ENCODE measurements around the gene TBCD.

The TBCD gene

DNA sequence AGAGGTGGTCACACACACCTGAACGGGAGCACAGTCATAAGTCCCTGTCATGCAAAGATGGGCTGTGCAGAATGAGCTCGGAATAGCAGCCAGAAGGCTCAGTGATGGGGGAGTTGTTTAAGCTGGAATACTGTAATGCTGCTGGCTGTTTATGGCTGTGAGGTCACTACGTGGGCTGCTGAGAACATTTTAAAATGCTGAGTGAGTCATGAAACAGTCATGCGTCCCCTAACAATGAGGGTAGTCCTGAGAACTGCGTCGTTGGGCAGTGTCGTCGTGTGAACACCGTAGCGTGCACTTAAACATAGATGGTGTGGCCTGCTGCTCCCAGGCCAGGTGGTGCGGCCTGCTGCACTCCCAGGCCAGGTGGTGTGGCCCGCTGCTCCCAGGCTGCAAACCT, 39.7 kb downstream of the TBCD start:
- DNase-seq (ENCODE audit: low spot score): no peak

GRCh38 chr17:82793974-82794630, 42.2 kb downstream of the TBCD start:
- DNase-seq (ENCODE audit: low spot score): peak; percentile 51

DNA sequence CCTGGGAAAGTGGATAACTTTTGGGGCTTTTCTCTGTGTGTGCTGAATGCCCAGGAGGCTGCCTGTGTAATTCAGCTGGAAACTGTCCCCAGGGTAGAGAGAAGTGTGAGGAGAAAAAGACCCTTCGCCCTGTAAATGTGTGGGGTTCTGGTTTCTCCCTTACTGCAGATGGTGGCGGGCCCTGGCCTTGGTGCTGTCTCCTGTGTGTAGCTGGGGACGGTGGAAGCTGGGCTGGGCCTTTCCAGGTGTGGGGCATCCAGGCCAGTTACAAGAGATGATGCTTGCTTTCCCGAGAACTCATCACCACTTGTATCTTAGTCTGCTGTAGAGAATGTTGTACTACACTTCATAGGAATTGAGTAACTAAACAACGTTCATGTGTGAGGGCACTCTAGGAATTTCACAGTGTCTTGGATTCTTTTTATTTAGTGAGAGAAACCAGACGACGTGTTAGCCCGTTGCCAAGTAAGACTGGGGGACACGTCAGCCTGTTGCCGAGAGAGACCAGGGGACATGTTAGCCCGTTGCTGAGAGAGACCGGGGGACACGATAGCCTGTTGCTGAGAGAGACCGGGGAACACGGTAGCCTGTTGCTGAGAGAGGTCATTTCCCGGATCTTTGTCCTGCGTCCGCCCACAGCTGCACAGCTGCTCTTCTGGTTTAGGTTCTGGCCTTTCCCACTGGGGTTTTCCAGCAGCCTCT, 43.1 kb downstream of the TBCD start:
- peak; percentile 70 for DNase-seq (ENCODE audit: low spot score)

- DNase-seq (ENCODE audit: low spot score): no peak
Measured at GRCh38 chr17:82795615-82796014, 43.8 kb downstream of the TBCD start.

DNA sequence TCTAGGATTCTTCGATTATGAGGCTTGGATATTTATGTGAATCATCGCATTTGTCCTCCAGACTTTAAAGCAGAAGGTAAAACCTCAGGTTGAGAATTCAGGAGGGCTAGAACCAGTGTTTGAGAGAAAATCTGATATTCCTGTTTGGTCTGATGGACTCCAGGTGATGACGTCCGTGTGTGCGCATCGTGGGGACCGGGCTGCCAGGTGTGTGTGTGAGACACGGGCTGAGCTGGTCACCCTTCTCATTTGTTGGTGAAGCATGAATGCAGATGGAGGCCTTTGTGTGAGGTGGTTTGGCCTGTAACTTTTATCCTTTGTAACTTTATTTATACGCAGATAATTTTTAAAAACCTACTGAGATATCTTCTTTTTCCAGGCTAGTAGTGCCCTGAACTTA, 45.2 kb downstream of the TBCD start:
- DNase-seq (ENCODE audit: low spot score): no peak

- no peak for DNase-seq (ENCODE audit: low spot score)
Measured at GRCh38 chr17:82798752-82799151, 46.9 kb downstream of the TBCD start.

- no peak for DNase-seq (ENCODE audit: low spot score)
Measured at GRCh38 chr17:82799591-82799990, 47.7 kb downstream of the TBCD start.

GRCh38 chr17:82800885-82801284, 49.0 kb downstream of the TBCD start:
- no peak for DNase-seq (ENCODE audit: low spot score)

GRCh38 chr17:82801377-82801970, 49.6 kb downstream of the TBCD start:
- DNase-seq (ENCODE audit: low spot score): no peak

DNA sequence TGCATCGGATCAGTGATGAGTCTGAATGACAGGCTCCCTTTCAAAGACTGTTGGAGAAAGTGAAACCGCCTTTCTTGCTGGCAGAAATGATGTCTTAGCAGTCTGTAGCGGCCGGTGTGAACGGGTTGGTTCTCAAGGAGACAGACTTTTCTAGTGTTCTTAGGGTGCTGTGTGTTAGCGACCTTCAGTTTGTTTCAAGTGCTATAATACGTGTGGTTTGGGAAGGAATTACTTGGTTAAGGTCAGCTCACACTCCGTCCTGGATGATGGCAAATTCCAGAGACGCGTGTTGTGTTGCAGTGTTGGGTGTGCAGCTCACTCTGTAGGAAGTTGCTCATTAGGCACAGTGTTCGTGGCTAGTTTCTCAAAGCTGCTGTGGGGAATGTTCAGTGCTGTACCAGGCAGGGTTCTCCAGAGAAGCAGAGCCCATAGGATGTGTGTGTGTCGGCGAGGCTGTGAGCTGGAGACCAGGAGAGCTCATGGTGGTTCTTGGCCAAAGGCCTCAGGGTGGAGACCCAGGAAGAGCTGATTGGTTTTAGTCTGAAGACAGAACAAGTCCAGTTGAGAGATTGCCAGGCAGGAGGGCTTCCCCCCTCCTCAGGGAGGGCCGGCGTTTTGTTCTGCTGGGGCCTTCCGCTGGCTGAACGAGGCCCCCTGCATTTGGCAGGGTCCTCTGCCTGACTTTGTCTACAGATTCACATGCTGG, 50.4 kb downstream of the TBCD start:
- no peak for DNase-seq (ENCODE audit: low spot score)

DNA sequence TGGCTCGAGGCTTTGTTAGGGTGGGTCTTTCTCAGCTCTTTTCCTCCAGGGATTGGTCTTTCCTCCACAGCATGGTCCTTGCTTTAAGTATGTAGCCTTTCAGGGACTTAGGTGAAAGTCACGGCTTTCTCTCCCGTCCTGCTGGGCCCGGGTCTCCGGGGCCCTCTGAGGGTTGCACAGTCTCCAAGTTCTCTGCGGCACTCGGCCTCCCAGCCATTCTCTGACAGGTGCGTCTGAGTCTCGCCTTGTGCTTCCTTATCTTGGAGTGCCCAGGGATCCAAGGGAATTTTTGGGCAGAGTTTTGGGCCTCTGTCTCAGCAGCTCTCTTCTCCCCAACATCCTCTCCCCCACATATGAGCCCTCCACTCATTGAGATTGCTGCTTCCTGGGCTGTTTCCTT, 51.3 kb downstream of the TBCD start:
- no peak for DNase-seq (ENCODE audit: low spot score)

GRCh38 chr17:82803606-82804005, 51.7 kb downstream of the TBCD start:
- no peak for DNase-seq (ENCODE audit: low spot score)

DNA sequence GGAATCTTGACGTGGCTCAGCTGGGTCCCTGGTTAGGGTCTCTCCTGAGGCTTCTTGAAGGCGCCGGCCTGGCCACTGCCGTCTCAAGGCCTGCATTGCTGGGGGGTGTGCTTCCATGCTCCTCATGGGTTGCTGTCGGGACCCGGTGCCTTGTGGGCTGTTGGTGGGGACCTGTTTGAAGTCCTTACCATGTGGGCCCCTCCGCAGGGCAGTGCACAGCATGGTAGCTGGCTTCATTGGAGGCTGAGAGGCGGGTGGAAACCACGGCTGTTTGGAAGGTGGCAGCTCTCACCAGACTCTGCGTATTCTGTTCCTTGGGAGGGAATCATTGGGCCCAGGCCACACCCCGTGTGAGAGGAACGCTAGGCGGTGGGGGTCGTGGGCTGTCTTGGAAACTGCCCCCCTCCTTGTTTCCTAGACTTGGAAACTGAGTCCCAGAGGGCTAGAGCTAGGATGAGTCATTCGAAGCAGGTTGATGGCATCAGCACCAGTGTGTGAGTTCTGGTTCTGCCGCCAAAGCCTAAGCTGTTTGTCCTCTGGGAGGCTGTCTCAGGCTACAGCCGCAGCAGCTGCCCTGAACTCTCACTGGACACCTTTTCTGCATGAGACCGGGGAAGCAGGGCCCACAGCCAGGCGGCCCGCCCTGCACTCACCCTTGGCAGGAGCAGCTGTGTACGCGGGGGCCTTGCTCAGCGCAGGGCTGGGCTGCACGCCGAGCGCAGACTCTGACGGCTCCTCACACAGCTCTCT, 52.8 kb downstream of the TBCD start:
- no peak for DNase-seq (ENCODE audit: low spot score)

- no peak for DNase-seq (ENCODE audit: low spot score)
Measured at GRCh38 chr17:82805254-82805653, 53.4 kb downstream of the TBCD start.

- DNase-seq (ENCODE audit: low spot score): no peak
Measured at GRCh38 chr17:82805823-82806222, 54.0 kb downstream of the TBCD start.

DNA sequence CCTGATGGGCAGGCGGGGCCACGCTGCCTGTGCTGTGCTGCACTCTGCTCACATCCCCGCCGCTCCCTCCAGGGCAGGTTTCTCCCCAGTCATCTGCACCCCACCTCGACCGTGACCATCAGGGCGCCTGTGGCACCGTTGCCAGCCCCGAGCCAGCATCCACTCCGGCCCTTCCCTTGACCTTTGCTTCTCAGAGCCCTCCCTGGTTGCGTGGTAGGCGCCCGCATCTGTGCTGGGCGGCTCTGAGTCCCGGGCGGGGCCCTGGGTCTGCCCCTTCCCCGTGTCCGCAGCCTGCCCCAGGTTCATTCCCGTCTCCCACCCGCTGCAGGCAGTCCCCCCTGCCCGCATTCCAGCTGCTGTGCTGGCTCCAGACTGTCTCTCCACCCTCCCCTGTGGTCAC, 54.8 kb downstream of the TBCD start:
- no peak for DNase-seq (ENCODE audit: low spot score)

DNA sequence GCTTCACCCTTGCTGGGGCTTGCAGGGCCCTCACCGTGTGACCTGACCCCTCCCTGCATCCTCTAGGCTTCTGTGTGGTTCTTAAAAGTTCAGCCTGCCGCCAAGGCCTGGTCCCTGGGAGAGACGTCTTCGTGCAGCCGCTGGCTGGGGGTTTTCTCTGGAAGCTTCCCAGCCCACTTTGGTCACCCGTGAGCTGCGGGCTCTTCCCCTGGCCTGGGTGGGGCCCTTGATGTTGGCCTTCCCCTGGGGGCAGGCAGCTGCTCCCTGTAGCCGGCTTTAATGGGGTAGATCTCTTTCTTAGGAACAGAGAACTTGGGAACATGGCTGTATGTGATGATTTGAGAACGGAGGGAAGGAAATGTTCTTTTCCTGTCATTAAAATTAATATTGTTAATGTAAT, 55.2 kb downstream of the TBCD start:
- no peak for DNase-seq (ENCODE audit: low spot score)

GRCh38 chr17:82807562-82807961, 55.7 kb downstream of the TBCD start:
- DNase-seq (ENCODE audit: low spot score): no peak

DNA sequence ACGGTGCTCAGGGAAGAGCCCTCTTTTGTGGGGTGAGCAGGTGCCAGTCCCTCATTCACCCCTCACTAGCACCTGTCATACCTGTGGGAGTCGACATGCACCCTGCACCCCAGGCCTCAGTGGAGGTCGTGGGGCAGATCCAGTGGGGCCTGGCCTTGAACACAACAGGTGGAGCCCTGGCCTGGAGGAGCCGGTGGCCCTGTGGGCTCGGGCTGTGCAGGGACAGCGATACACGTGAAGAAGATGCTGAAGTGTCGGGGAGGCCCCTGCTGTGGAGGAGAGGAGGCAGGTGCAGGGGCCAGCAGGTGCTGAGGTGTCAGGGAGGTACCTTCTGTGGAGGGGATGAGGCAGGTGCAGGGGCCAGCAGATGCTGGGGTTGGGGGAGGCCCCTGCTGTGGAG, 56.1 kb downstream of the TBCD start:
- DNase-seq (ENCODE audit: low spot score): no peak

- no peak for DNase-seq (ENCODE audit: low spot score)
Measured at GRCh38 chr17:82808921-82809905, 57.3 kb downstream of the TBCD start.

All from AG20443 (cell line).